Choroid plexus epithelial cell (primary cell): ENCODE data around the gene DNAJC8.

ENCODE experiments used
- DNase-seq: peaks from one replicate; pipeline ENCODE4 v3.0.0-alpha.2; 2010; ENCODE audit warnings: low read depth
- H3K4me3 ChIP-seq: 2 replicates; pipeline ENCODE4 v1.5.1; 2011; ENCODE audit warnings: low read depth, mild to moderate bottlenecking, control low read depth, low read length, moderate library complexity
- CTCF ChIP-seq: conservative IDR thresholded peaks from 2 replicates; pipeline ENCODE4 v1.5.1; 2011; ENCODE audit warnings: low read depth, mild to moderate bottlenecking, control low read depth, inconsistent platforms, low read length, moderate library complexity

DNAJC8 gene

GRCh38 chr1:28161751-28162150 lies 71.1 kb downstream of the DNAJC8 start:
- H3K4me3 ChIP-seq: no peak overlapping the region
- TF ChIP-seq CTCF: no peak
- no peak for DNase-seq

- no peak overlapping the region for H3K4me3 ChIP-seq
- no peak for TF ChIP-seq CTCF
- peak; percentile 91 for DNase-seq
Observed at GRCh38 chr1:28160782-28161266, 72.0 kb downstream of the DNAJC8 start.

- TF ChIP-seq CTCF: no peak
- DNase-seq: no peak
- no peak overlapping the region for H3K4me3 ChIP-seq
Observed at GRCh38 chr1:28159680-28160079, 73.1 kb downstream of the DNAJC8 start.

GRCh38 chr1:28159243-28159642 lies 73.6 kb downstream of the DNAJC8 start:
- no peak for DNase-seq
- no peak overlapping the region for H3K4me3 ChIP-seq
- TF ChIP-seq CTCF: no peak

GRCh38 chr1:28157894-28158293 lies 74.9 kb downstream of the DNAJC8 start:
- DNase-seq: no peak
- H3K4me3 ChIP-seq: no peak overlapping the region
- TF ChIP-seq CTCF: no peak

GRCh38 chr1:28156821-28157220 lies 76.0 kb downstream of the DNAJC8 start:
- no peak for TF ChIP-seq CTCF
- H3K4me3 ChIP-seq: no peak overlapping the region
- peak; percentile 8 for DNase-seq

- TF ChIP-seq CTCF: no peak
- no peak for DNase-seq
- H3K4me3 ChIP-seq: no peak overlapping the region
Observed at GRCh38 chr1:28155628-28156027, 77.2 kb downstream of the DNAJC8 start.
